Natural killer cell (primary cell): ENCODE measurements around the gene DTX3. TPM values are rescaled to one million over a fixed set of nuclear protein-coding genes. Genes with fewer than 3 reads are reported as not detected.
"Not testable (repeated sequence)": the region's sequence is repeated elsewhere in the genome, so short reads cannot be mapped to it uniquely, and the experiment has no call there.

Experiments used
- ATAC-seq, 3 donors: fragments of 150-1000 bp in 2 of 3; fragments of 200-7000 bp in 1 of 3; cut with Tn5 transposase; 1 replicate in 1 of 3; 2 replicates in 2 of 3; pipeline ENCODE4 v1.10.0; 2021; ENCODE audit warnings: mild to moderate bottlenecking in 2 of 3, moderate library complexity in 2 of 3
- DNase-seq, 2 donors: peaks; one replicate each; pipeline versions ENCODE4 v3.0.0 to v3.0.0-alpha.2; 2013 to 2021; ENCODE audit warnings: mixed read lengths in 1 of 2
- H3K27ac ChIP-seq: one replicate; pipeline ENCODE4 v1.5.1; 2013; ENCODE audit warnings: mild to moderate bottlenecking, low read length
- H3K27me3 ChIP-seq: one replicate; pipeline ENCODE4 v1.6.1; 2013; ENCODE audit warnings: low read length; ENCODE audit not compliant: control insufficient read depth, insufficient read depth
- H3K36me3 ChIP-seq: one replicate; pipeline ENCODE4 v1.6.1; 2013; ENCODE audit warnings: low read length; ENCODE audit not compliant: control insufficient read depth, insufficient read depth
- H3K4me1 ChIP-seq: one replicate; pipeline ENCODE4 v1.6.1; 2013; ENCODE audit warnings: low read length; ENCODE audit not compliant: control insufficient read depth, insufficient read depth
- H3K4me3 ChIP-seq: one replicate; pipeline ENCODE4 v1.5.1; 2013; ENCODE audit warnings: low read length
- H3K9me3 ChIP-seq: one replicate; pipeline ENCODE4 v1.6.1; 2013; ENCODE audit warnings: low read length; ENCODE audit not compliant: control insufficient read depth, insufficient read depth
- H3K27ac Mint-ChIP-seq, 2 donors: one replicate each; pipeline ENCODE4 v1.8.0; 2022; ENCODE audit warnings: mild to moderate bottlenecking in 2 of 2, mixed read lengths in 2 of 2, moderate library complexity in 1 of 2
- H3K27me3 Mint-ChIP-seq, 2 donors: one replicate each; pipeline ENCODE4 v1.8.0; 2022; ENCODE audit warnings: low read depth in 2 of 2, mixed read lengths in 2 of 2
- H3K36me3 Mint-ChIP-seq: one replicate; pipeline ENCODE4 v1.8.0; 2022; ENCODE audit warnings: mixed read lengths
- H3K4me1 Mint-ChIP-seq, 2 donors: one replicate each; pipeline ENCODE4 v1.8.0; 2022; ENCODE audit warnings: mixed read lengths in 2 of 2
- H3K4me3 Mint-ChIP-seq: one replicate; pipeline ENCODE4 v1.8.0; 2022; ENCODE audit warnings: mild to moderate bottlenecking, moderate library complexity, mixed read lengths
- H3K9me3 Mint-ChIP-seq, 2 donors: one replicate each; pipeline ENCODE4 v1.8.0; 2022; ENCODE audit warnings: mixed read lengths in 2 of 2
- WGBS: methylation state at CpG from one replicate; pipeline ENCODE4 v1.1.7; 2013; ENCODE audit warnings: missing lambda C conversion rate; ENCODE audit not compliant: insufficient coverage; 5-methylcytosine and 5-hydroxymethylcytosine counted together
- intact Hi-C: fragments of 100-400 bp; cut with micrococcal nuclease; formaldehyde crosslinking; loops from one replicate; pipeline ENCODE4 v1.14.2; 2022
- total RNA-seq, 4 donors: library from RNA; stranded (reverse); fragments of 120-200 nt in 1 of 4; gene quantifications; one replicate each; pipeline versions ENCODE4 v1.2.3 to v1.2.4, GENCODE V29; 2013 to 2022
- TF ChIP-seq, protein P1 (sequence below): fragments of 200-600 bp; IDR thresholded peaks from one replicate; pipeline ENCODE4 v1.8.0; 2022; ENCODE audit warnings: antibody characterized with exemption

Gene DTX3
- total RNA-seq, 3 donors from 2014 or later (not counting 1 experiment from before 2014, with no cell fraction given) = 65.1 to 81.1 (median 77.0) TPM

DNA sequence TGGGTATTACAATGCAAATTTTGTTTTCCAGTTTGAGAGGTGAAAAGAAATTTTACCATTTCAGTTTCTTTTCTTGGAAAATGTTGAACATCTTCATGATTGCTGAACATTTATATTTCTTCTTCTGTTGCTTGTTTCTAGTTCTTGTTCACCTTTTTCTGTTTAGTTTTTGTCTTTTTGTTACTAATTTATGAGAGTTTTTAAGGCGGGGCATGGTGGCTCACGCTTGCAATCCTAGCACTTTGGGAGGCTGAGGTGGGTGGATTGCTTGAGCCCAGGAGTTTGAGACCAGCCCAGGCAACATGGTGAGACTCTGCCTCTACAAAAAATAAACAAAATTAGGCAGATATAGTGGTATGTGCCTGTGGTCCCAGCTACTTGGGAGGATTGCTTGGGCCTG lies 44.1 kb upstream of the DTX3 start:
- H3K36me3 ChIP-seq = no peaks in the 10 kb centered on the region
- H3K27ac ChIP-seq = no peak overlapping the region
- intact Hi-C loops = no loop called here
- DNase-seq (no peak), ATAC-seq (no peak)
- TF ChIP-seq, protein P1, sequence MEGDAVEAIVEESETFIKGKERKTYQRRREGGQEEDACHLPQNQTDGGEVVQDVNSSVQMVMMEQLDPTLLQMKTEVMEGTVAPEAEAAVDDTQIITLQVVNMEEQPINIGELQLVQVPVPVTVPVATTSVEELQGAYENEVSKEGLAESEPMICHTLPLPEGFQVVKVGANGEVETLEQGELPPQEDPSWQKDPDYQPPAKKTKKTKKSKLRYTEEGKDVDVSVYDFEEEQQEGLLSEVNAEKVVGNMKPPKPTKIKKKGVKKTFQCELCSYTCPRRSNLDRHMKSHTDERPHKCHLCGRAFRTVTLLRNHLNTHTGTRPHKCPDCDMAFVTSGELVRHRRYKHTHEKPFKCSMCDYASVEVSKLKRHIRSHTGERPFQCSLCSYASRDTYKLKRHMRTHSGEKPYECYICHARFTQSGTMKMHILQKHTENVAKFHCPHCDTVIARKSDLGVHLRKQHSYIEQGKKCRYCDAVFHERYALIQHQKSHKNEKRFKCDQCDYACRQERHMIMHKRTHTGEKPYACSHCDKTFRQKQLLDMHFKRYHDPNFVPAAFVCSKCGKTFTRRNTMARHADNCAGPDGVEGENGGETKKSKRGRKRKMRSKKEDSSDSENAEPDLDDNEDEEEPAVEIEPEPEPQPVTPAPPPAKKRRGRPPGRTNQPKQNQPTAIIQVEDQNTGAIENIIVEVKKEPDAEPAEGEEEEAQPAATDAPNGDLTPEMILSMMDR = no peak
- Mint-ChIP-seq H3K4me1 (no peaks in the 10 kb centered on the region), H3K27me3 (peaks cover 28 to 29% of the 10 kb centered on the region in 2 donors), H3K9me3 (no peaks in the 10 kb centered on the region), H3K36me3 (no peaks in the 10 kb centered on the region), H3K4me3 (no peak overlapping the region), H3K27ac (no peak overlapping the region)
- peaks cover 3% of the 10 kb centered on the region for H3K27me3 ChIP-seq
- 96% methylated on average over 2 of the region's 2 CpGs for WGBS
- H3K4me3 ChIP-seq = no peak overlapping the region
- no peaks in the 10 kb centered on the region for H3K4me1 ChIP-seq
- no peaks in the 10 kb centered on the region for H3K9me3 ChIP-seq

DNA sequence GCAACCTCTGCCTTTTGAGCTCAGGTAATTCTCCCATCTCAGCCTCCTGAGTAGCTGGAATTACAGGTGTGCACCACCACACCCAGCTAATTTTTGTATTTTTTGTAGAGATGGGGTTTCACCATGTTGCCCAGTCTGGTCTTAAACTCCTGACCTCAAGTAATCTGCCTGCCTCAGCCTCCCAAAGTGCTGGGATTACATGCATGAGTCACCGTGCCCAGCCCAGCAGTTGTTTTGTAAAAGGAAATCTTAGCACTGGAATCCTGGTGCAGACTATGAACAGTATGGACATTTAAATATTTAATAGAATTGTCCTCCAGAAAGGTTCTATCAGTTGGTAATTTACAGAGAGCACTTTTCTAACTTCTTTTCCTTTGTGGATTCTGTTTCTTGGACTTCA lies 43.5 kb upstream of the DTX3 start:
- H3K27ac ChIP-seq, H3K27me3 ChIP-seq, H3K4me1 ChIP-seq, H3K4me3 Mint-ChIP-seq, DNase-seq, intact Hi-C loops, H3K9me3 ChIP-seq, H3K9me3 Mint-ChIP-seq, H3K4me3 ChIP-seq, H3K36me3 ChIP-seq, H3K36me3 Mint-ChIP-seq, H3K4me1 Mint-ChIP-seq, ATAC-seq, H3K27ac Mint-ChIP-seq: not testable (repeated sequence)
- 67% methylated on average over 1 of the region's 1 CpG for WGBS
- H3K27me3 Mint-ChIP-seq = peaks cover 28 to 29% of the 10 kb centered on the region in 2 donors

DNA sequence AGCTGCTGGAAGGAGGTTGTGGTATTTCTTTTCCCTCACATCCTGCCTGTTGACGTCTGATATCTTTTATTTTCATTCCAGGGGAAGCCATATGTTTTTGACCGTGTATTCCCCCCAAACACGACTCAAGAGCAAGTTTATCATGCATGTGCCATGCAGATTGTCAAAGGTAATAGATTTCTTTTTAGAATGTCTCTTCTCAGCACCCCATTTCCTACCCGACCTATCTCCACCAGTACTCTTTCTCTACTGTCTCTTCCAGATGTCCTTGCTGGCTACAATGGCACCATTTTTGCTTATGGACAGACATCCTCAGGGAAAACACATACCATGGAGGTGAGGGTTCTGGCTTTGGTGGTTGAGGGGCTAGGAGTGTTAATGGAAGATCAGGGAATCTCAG lies 41.3 kb upstream of the DTX3 start:
- Histone ChIP-seq H3K27me3 (peaks cover 3% of the 10 kb centered on the region), H3K4me3 (no peak overlapping the region), H3K36me3 (no peaks in the 10 kb centered on the region), H3K27ac (no peak overlapping the region), H3K4me1 (no peaks in the 10 kb centered on the region), H3K9me3 (no peaks in the 10 kb centered on the region)
- TF ChIP-seq, protein P1 = no peak
- peaks cover 25 to 28% of the 10 kb centered on the region in 2 donors for H3K27me3 Mint-ChIP-seq
- intact Hi-C loops = no loop called here
- no peak for ATAC-seq
- WGBS = 27% methylated on average over 4 of the region's 4 CpGs
- H3K4me3 Mint-ChIP-seq = no peak overlapping the region
- no peaks in the 10 kb centered on the region for H3K36me3 Mint-ChIP-seq
- H3K4me1 Mint-ChIP-seq = no peaks in the 10 kb centered on the region
- no peaks in the 10 kb centered on the region for H3K9me3 Mint-ChIP-seq
- DNase-seq = no peak
- H3K27ac Mint-ChIP-seq = no peak overlapping the region

DNA sequence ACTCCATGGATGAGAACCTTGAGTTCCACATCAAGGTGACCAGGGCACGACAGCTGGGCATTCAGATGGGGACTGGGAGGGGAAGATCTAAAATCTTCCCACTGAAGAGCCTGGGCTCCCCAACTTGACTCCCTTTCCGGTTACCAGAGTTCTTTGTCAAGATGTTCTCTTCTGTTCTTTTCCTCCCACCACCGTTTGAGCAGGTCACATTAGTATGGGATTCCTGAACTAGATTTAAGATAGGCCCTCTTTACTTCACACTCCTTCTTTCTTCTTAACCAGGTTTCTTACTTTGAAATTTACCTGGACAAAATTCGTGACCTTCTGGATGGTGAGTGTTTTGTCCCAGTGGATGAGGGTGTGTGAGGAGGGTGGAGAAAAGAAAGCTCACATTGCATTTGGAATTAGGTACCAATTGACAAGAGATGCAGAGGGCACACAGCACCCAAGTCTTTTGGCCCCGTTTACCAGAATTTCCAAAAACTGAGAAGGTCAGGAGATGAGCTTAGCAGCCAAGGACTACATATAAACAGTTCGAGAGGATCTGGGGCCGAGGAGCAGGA lies 40.4 kb upstream of the DTX3 start:
- Histone ChIP-seq H3K9me3 (no peaks in the 10 kb centered on the region), H3K4me1 (no peaks in the 10 kb centered on the region), H3K27ac (no peak overlapping the region), H3K36me3 (no peaks in the 10 kb centered on the region), H3K27me3 (peaks cover 3% of the 10 kb centered on the region), H3K4me3 (no peak overlapping the region)
- H3K27ac Mint-ChIP-seq = no peak overlapping the region
- 87% methylated on average over 6 of the region's 7 CpGs for WGBS
- TF ChIP-seq, protein P1 = no peak
- H3K36me3 Mint-ChIP-seq = no peaks in the 10 kb centered on the region
- no peaks in the 10 kb centered on the region for H3K9me3 Mint-ChIP-seq
- H3K4me1 Mint-ChIP-seq = no peaks in the 10 kb centered on the region
- peaks cover 26 to 28% of the 10 kb centered on the region in 2 donors for H3K27me3 Mint-ChIP-seq
- DNase-seq (no peak), ATAC-seq (no peak)
- intact Hi-C loops = no loop called here
- no peak overlapping the region for H3K4me3 Mint-ChIP-seq
